Panc1 (cell line): Measurements from ENCODE around the gene ATP9A. TPM values are rescaled to one million over a fixed set of nuclear protein-coding genes. Genes with fewer than 3 reads are reported as not detected.

Experiments used
- ATAC-seq: fragments of 200-7000 bp; cut with Tn5 transposase; 2 replicates; pipeline ENCODE4 v1.9.1; 2020; ENCODE audit warnings: mild to moderate bottlenecking, moderate library complexity
- BruUV-seq: library from RNA; stranded (reverse); fragments of 400-500 nt; replicated peaks from 2 replicates; lab custom pipeline; 2021; lab: Mats Ljungman, UMichigan
- CTCF ChIA-PET: fragments of 300-600 bp; sonication (Branson Sonifier 250); formaldehyde crosslinking; loops from one replicate; lab custom pipeline; 2022; ENCODE audit warnings: antibody characterized with exemption; lab: Charles Lee
- POLR2A ChIA-PET: fragments of 300-600 bp; sonication (Branson Sonifier 250); formaldehyde crosslinking; loops from one replicate; lab custom pipeline; 2022; ENCODE audit warnings: antibody characterized with exemption; lab: Charles Lee
- DNase-seq: peaks from one replicate; pipeline ENCODE4 v3.0.0-alpha.2; 2010; ENCODE audit warnings: low read depth, low spot score
- H3K27ac ChIP-seq: 2 replicates; pipeline ENCODE4 v1.5.1; 2011; ENCODE audit warnings: mild to moderate bottlenecking, low read length, inconsistent platforms
- H3K27me3 ChIP-seq: fragments of 200-500 bp; sonication (Bioruptor generic); 2 replicates; pipeline ENCODE4 v1.6.0; 2014; ENCODE audit warnings: low read length, inconsistent platforms; ENCODE audit not compliant: control insufficient read depth, insufficient read depth
- H3K36me3 ChIP-seq: fragments of 200-500 bp; sonication (Bioruptor generic); 2 replicates; pipeline ENCODE4 v1.5.1; 2014; ENCODE audit warnings: inconsistent platforms, mild to moderate bottlenecking, low read length, moderate library complexity; ENCODE audit not compliant: control insufficient read depth, insufficient read depth
- H3K4me1 ChIP-seq: 2 replicates; pipeline ENCODE4 v1.5.1; 2011; ENCODE audit warnings: inconsistent platforms, mild to moderate bottlenecking, low read length, moderate library complexity; ENCODE audit not compliant: control insufficient read depth, insufficient read depth
- H3K4me3 ChIP-seq, 2 experiments: 2 replicates each; pipeline ENCODE4 v1.5.1; 2011 to 2012; ENCODE audit warnings: low read depth in 2 of 2, low read length in 2 of 2, mild to moderate bottlenecking in 2 of 2, inconsistent platforms in 1 of 2, moderate library complexity in 1 of 2
- H3K9me3 ChIP-seq: fragments of 200-500 bp; sonication (Bioruptor generic); 2 replicates; pipeline ENCODE4 v1.5.1; 2014; ENCODE audit warnings: low read depth, mild to moderate bottlenecking, inconsistent platforms, low read length, moderate library complexity; ENCODE audit not compliant: control insufficient read depth, insufficient read depth
- CTCF ChIP-seq: fragments of 450-650 bp; IDR thresholded peaks from 2 replicates; pipeline ENCODE4 v1.5.1; 2017; ENCODE audit warnings: mild to moderate bottlenecking
- POLR2AphosphoS5 ChIP-seq: IDR thresholded peaks from 2 replicates; pipeline ENCODE4 v1.6.1; 2012; ENCODE audit warnings: mild to moderate bottlenecking, low read depth, low read length, moderate library complexity
- SIN3A ChIP-seq: IDR thresholded peaks from 2 replicates; pipeline ENCODE4 v1.6.1; 2012; ENCODE audit warnings: low read depth, mild to moderate bottlenecking, low read length, moderate library complexity, borderline replicate concordance; ENCODE audit not compliant: insufficient read depth
- TCF7L2 ChIP-seq: IDR thresholded peaks from 2 replicates; pipeline ENCODE4 v1.6.1; 2011; ENCODE audit warnings: mild to moderate bottlenecking, low read depth, low read length, inconsistent platforms
- in situ Hi-C: cut with HindIII; loops from 2 replicates; pipeline ENCODE4 v1.10.0; 2016; ENCODE audit warnings: low sequenced_read_pairs, low pct_unique_long_range_greater_than_20kb
- intact Hi-C: fragments of 100-400 bp; cut with micrococcal nuclease; formaldehyde crosslinking; loops from one replicate; pipeline ENCODE4 v1.10.0; 2022; ENCODE audit not compliant: unreplicated experiment
- total RNA-seq: library from RNA; stranded (reverse); gene quantifications from one replicate; pipeline ENCODE4 v1.2.1, GENCODE V29; 2021; ENCODE audit not compliant: unreplicated experiment
- TF ChIP-seq, protein P1 (sequence below), 2 experiments: IDR thresholded peaks; 2 replicates each; pipeline ENCODE4 v1.6.1; 2011 to 2012; ENCODE audit warnings: low read depth in 2 of 2, control low read depth in 1 of 2, low read length in 1 of 2, mild to moderate bottlenecking in 1 of 2, moderate library complexity in 1 of 2; ENCODE audit not compliant: insufficient read depth in 1 of 2

The ATP9A gene
- total RNA-seq, 1 experiment from 2014 or later, result 8.7 TPM

- CTCF ChIA-PET, result interaction anchor here (0.6 kb wide), 1 partner anchor 209 kb away, joined by 3 read pairs; no protein-coding TSS in a partner anchor
- in situ Hi-C loops (no loop called here), intact Hi-C loops (no loop called here)
- Histone ChIP-seq H3K27me3 (no peaks in the 10 kb centered on the region), H3K4me1 (no peaks in the 10 kb centered on the region), H3K36me3 (no peaks in the 10 kb centered on the region), H3K4me3 (no peak overlapping the region), H3K27ac (no peak overlapping the region), H3K9me3 (no peaks in the 10 kb centered on the region)
- no peak for DNase-seq
- no peak for ATAC-seq
- BruUV-seq, result no TSS peak
- TF ChIP-seq POLR2AphosphoS5 (no peak), SIN3A (no peak), TCF7L2 (no peak), CTCF (no peak)
- TF ChIP-seq, protein P1, sequence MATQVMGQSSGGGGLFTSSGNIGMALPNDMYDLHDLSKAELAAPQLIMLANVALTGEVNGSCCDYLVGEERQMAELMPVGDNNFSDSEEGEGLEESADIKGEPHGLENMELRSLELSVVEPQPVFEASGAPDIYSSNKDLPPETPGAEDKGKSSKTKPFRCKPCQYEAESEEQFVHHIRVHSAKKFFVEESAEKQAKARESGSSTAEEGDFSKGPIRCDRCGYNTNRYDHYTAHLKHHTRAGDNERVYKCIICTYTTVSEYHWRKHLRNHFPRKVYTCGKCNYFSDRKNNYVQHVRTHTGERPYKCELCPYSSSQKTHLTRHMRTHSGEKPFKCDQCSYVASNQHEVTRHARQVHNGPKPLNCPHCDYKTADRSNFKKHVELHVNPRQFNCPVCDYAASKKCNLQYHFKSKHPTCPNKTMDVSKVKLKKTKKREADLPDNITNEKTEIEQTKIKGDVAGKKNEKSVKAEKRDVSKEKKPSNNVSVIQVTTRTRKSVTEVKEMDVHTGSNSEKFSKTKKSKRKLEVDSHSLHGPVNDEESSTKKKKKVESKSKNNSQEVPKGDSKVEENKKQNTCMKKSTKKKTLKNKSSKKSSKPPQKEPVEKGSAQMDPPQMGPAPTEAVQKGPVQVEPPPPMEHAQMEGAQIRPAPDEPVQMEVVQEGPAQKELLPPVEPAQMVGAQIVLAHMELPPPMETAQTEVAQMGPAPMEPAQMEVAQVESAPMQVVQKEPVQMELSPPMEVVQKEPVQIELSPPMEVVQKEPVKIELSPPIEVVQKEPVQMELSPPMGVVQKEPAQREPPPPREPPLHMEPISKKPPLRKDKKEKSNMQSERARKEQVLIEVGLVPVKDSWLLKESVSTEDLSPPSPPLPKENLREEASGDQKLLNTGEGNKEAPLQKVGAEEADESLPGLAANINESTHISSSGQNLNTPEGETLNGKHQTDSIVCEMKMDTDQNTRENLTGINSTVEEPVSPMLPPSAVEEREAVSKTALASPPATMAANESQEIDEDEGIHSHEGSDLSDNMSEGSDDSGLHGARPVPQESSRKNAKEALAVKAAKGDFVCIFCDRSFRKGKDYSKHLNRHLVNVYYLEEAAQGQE (IDR thresholded peaks at IDR 0.05; ENCODE audit: insufficient read depth in 1 of 2, low read depth in 2 of 2, low read length in 1 of 2), result no peak
- POLR2A ChIA-PET, result interaction anchor here (0.5 kb wide), 1 partner anchor 288 kb away, joined by 3 read pairs; no protein-coding TSS in a partner anchor
Observed at GRCh38 chr20:51600950-51601349, 167.2 kb downstream of the ATP9A start.

GRCh38 chr20:51600016-51600420 is 168.2 kb downstream of the ATP9A start:
- no TSS peak for BruUV-seq
- H3K4me3 ChIP-seq, result no peak overlapping the region
- ATAC-seq, result no peak
- TF ChIP-seq TCF7L2 (no peak), CTCF (no peak), SIN3A (no peak), POLR2AphosphoS5 (no peak)
- TF ChIP-seq, protein P1 (IDR thresholded peaks at IDR 0.05; ENCODE audit: insufficient read depth in 1 of 2, low read depth in 2 of 2, low read length in 1 of 2), result no peak
- no peaks in the 10 kb centered on the region for H3K27me3 ChIP-seq
- in situ Hi-C loops, result no loop called here
- no peak overlapping the region for H3K27ac ChIP-seq
- no peaks in the 10 kb centered on the region for H3K36me3 ChIP-seq
- intact Hi-C loops, result no loop called here
- ChIA-PET CTCF (no interaction called here), POLR2A (no interaction called here)
- DNase-seq, result no peak
- no peaks in the 10 kb centered on the region for H3K9me3 ChIP-seq
- peaks cover 4% of the 10 kb centered on the region for H3K4me1 ChIP-seq
